CD4-positive, alpha-beta T cell treated with Interleukin-12 subunit alpha and Interleukin-12 subunit beta, for 1 hour (primary cell): ENCODE results near the gene CTAGE15.
"Not testable (repeated sequence)": the region's sequence is repeated elsewhere in the genome, so short reads cannot be mapped to it uniquely, and the experiment has no call there.

ENCODE experiments used
- DNase-seq: peaks from one replicate; pipeline ENCODE4 v3.0.0-alpha.2; 2020

Gene CTAGE15

GRCh38 chr7:143571501-143571900 is at the start of gene CTAGE15:
CTAGE15 (plus strand) TSS chr7:143571801; CDS start chr7:143571818, 17 bp downstream.
- DNase-seq, result not testable (repeated sequence)

- DNase-seq, result not testable (repeated sequence)
These were observed 49.2 kb upstream of the CTAGE15 start for GRCh38 chr7:143522309-143522916.

- not testable (repeated sequence) for DNase-seq
These were observed 40.3 kb upstream of the CTAGE15 start for GRCh38 chr7:143531169-143531926.

GRCh38 chr7:143531932-143532331 is 39.7 kb upstream of the CTAGE15 start:
- DNase-seq, result not testable (repeated sequence)

DNA sequence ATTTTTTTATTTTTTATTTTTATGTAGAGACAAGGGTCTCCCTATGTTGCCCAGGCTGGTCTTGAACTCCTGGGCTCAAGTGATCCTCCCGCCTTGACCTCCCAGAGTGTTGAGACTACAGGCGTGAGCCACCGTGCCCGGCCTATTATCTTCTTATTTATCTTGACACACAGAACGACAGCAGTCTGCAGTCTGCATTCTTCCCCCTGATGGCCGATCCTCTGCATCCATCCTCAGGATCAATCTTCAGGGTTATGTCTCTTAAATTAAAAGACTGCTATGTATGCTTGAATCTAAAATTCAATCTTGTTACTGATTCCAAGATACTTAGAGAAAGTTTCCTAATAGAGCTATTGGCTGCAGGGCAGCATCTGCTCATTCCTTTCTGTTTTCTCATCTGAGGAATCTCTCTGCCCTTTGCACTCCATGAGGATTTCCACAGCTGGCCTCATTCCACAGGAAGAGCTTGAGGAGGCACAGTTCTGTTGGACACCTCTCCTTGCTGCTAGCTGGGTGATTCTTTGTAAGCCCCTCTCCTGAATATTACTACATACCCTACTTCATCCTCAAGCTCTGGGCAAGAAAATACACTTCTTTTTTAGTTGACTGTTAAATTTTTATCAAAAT is 38.3 kb upstream of the CTAGE15 start:
- not testable (repeated sequence) for DNase-seq

DNA sequence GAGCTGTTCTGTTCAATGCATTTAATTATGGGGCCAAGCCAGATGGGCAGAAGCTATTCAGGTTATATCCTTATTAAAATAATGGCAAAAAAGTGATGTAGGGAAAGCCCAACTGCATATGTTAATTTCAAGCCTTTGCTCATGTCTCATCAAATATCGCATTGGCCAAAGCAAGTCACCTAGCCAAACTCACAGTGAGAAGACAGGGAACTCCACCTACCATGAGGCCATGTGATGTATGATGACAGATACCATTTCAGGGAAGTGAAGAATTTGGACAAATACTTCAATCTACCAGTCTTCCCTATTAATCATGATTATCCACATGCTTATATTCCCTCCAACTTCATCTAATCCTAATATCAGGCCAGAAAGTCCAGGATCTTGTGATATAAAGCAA is 35.2 kb upstream of the CTAGE15 start:
- not testable (repeated sequence) for DNase-seq

DNA sequence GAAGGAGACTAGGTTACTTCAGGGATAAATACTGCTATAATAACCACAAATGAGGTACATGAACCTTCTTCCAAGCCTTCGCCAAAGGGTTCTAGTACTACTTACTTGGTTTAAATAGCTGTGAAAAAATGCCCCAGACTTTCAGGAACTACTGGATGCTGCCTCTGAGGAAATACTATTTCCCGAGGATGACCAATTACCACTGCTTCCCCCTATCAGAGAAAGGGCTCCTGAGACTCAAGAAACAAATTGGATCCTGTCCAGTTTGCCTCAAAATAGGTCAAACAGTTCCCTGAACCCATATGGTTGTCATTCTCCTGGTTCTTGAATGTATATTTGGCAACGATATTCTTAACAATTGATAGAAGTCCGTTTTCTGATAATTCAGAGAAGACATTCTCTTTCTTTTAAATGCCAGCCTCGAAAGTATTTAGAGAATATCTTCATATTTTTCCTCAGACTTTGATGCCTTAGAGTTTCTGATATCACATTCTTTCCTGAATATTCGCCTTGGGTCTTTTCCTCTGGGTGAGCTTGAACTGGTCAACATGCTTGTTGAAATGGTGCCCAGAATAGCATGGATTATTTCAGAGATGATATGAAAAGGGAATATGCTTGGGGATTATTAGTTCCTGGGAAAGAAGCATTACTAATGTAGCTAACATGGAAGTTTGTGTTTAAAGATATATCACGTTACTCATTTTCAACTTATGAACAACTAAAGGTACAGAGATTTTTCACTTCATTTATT is 28.1 kb upstream of the CTAGE15 start:
- not testable (repeated sequence) for DNase-seq

DNA sequence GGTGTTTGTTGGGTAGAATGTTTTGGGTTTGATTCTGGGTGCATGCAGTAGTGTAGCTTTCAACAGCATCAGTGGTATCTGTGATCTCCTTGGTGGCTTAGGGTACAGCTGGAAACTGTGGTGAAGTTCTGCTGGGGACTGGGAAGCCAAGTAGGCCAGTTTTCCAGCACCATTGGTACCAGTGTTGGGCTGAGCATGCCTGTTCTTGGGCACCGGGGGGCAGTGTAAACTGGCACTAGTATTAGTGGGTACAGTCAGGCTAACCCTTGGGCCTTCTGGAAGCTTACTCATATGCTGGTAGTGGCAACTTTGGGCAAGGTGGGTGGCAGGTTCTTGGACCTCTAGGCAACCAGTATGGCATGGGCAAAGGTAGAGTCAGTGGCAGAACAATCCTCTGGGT is 15.6 kb upstream of the CTAGE15 start:
- DNase-seq, result not testable (repeated sequence)

- not testable (repeated sequence) for DNase-seq
These were observed 8.3 kb upstream of the CTAGE15 start for GRCh38 chr7:143563306-143563705.

GRCh38 chr7:143566001-143566400 is 5.6 kb upstream of the CTAGE15 start:
- not testable (repeated sequence) for DNase-seq

GRCh38 chr7:143588183-143588582 is 16.6 kb downstream of the CTAGE15 start:
- DNase-seq, result not testable (repeated sequence)

DNA sequence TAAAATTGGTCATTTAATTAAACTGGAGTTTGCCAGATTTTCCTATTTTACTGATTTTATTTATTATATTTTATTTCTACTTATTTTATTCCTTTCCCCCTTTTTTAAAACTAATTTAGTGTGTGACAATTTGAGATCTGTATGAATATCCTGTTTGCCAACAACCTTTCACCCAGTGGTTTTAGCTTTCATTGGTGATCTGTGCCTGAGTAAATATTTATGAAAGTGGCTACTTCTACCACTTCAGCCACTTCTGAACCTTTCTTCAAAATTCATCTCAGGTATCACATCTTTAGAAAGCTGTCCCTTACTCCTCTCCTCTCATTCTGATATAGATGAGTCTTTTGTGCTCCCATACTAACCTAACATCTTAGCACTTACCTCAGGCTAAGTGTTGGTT is 18.3 kb downstream of the CTAGE15 start:
- DNase-seq, result not testable (repeated sequence)

- not testable (repeated sequence) for DNase-seq
These were observed 26.5 kb downstream of the CTAGE15 start for GRCh38 chr7:143598086-143598485.

- DNase-seq, result not testable (repeated sequence)
These were observed 31.9 kb downstream of the CTAGE15 start for GRCh38 chr7:143603549-143603948.

- DNase-seq, result not testable (repeated sequence)
These were observed 34.5 kb downstream of the CTAGE15 start for GRCh38 chr7:143606088-143606487.

- not testable (repeated sequence) for DNase-seq
These were observed 43.9 kb downstream of the CTAGE15 start for GRCh38 chr7:143615545-143615944.

GRCh38 chr7:143617204-143617603 is 45.6 kb downstream of the CTAGE15 start:
- DNase-seq, result not testable (repeated sequence)

DNA sequence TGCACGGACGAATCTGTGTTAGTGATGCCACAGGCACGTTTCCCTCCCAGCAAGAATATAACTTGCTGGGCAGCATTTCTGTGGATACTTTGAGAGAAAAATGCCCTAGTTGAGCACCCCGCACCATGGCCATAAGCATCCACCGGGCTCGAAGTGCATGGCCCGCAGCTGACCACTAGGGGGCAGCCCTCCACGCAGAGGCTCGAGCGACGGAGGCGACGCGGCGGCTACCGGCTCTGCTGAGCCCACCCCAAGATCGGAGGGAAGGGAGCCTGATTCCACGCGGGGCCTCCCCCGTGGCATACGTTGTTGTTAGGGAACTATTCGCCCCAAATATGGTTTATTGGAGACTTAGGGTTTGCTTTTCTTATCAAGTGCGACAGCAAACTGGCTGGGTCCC is 48.5 kb downstream of the CTAGE15 start:
- not testable (repeated sequence) for DNase-seq

DNA sequence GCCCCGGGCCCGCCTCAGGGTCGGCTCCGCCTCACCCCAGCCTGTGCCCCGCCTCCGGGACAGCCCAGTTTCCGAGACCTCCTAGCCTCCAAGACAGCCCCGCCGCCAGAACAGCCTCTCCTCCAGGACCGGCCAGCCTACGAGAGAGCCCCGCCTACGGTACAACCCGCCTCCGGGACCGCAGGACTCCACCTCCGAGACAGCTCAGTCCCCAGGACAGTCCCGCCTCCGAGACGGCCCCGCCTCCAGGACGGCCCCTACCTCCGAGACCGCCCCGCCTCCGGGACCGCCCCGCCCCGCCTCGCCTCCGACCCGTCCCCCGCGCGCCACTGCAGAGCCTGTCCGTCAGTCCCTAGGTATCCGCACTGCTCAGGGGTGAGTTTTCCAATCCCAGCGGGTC is 49.0 kb downstream of the CTAGE15 start, which contains the start of gene TCAF2:
TSS of gene TCAF2 (plus strand) at position 329 of the 400 bp plus-strand sequence.
- peak; percentile 73 for DNase-seq

DNA sequence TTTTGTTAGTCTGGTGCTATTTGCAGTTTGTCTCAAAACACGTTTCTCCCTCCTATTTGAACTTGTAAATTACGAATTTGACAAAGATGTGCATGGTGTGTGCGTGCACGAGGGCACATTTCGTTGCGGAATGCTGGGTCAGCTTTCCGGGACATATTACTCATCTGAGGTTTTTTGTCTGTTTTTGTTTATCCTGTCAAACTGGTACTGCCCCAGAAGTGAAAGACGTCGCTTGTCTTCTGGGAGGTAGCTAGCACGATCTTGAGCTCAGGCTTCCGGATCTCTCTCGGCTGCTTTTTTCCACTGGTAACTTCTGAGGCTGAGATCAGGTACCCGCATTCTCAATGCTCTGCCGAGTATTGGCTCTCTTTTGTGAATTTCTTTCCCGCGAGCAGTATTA is 49.6 kb downstream of the CTAGE15 start:
- DNase-seq, result not testable (repeated sequence)

- not testable (repeated sequence) for DNase-seq
These were observed 50.5 kb downstream of the CTAGE15 start for GRCh38 chr7:143622130-143622529.
